ENCODE results near the gene TRIM71.

DNA sequence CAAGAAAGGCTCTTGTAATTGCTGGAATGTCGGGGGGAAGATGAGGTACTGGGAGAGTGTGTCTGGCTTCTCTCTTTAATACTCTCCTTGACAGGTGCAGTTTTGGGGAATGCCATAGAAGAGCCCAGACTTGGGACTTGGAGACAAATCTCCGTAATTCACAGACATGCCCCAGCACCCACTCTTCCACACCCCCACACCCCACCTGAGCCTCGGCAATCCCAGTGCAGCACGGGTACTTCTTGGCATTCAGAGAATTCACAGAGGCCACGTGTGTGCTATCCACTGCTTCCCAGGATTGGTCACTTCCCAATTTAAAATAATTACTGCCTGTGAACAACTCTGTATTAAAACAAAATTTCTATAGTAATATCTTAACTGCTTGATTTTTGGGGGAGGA lies 43.9 kb downstream of the TRIM71 start:
- TF ChIP-seq SP1 (IDR thresholded peaks at IDR 0.05; ENCODE audit: low read depth) (no peak), POLR2AphosphoS5 (IDR thresholded peaks at IDR 0.05; ENCODE audit: low read depth, low read length) (no peak), POLR2A (IDR thresholded peaks at IDR 0.05; ENCODE audit: borderline replicate concordance, extremely low read depth, insufficient read depth, insufficient read length) (no peak), ZNF274 (IDR thresholded peaks at IDR 0.05; ENCODE audit: low read depth, low read length) (no peak), ELF1 (IDR thresholded peaks at IDR 0.05; ENCODE audit: borderline replicate concordance, low read depth) (no peak), EZH2 (IDR thresholded peaks at IDR 0.05) (no peak), JUND (IDR thresholded peaks at IDR 0.05) (no peak), EZH2phosphoT487 (IDR thresholded peaks at IDR 0.05; ENCODE audit: borderline replicate concordance) (no peak), CEBPB (IDR thresholded peaks at IDR 0.05; ENCODE audit: low read depth) (no peak), EGR1 (IDR thresholded peaks at IDR 0.05; ENCODE audit: low read depth) (no peak)
- TF ChIP-seq, protein P1, sequence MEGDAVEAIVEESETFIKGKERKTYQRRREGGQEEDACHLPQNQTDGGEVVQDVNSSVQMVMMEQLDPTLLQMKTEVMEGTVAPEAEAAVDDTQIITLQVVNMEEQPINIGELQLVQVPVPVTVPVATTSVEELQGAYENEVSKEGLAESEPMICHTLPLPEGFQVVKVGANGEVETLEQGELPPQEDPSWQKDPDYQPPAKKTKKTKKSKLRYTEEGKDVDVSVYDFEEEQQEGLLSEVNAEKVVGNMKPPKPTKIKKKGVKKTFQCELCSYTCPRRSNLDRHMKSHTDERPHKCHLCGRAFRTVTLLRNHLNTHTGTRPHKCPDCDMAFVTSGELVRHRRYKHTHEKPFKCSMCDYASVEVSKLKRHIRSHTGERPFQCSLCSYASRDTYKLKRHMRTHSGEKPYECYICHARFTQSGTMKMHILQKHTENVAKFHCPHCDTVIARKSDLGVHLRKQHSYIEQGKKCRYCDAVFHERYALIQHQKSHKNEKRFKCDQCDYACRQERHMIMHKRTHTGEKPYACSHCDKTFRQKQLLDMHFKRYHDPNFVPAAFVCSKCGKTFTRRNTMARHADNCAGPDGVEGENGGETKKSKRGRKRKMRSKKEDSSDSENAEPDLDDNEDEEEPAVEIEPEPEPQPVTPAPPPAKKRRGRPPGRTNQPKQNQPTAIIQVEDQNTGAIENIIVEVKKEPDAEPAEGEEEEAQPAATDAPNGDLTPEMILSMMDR (IDR thresholded peaks at IDR 0.05 in 2 of 3, conservative IDR thresholded peaks at IDR 0.05 in 1 of 3; ENCODE audit: borderline replicate concordance in 1 of 3, insufficient read depth in 1 of 3, low read depth in 2 of 3, low read length in 2 of 3): no peak
- TF ChIP-seq, protein P2, sequence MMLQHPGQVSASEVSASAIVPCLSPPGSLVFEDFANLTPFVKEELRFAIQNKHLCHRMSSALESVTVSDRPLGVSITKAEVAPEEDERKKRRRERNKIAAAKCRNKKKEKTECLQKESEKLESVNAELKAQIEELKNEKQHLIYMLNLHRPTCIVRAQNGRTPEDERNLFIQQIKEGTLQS (IDR thresholded peaks at IDR 0.05): no peak

Measured in HCT116 (cell line).